Spleen (tissue), 7 donors: Measurements from ENCODE around the gene ETHE1.

Experiments
- POLR2AphosphoS5 ChIP-seq, 3 donors: sonication (generic); formaldehyde crosslinking; IDR thresholded peaks; one replicate each; pipeline ENCODE4 v1.5.1; 2017; ENCODE audit warnings: antibody characterized with exemption in 3 of 3
- TF ChIP-seq, protein P1 (sequence below), 11 experiments: fragments of 200-600 bp in 7 of 11; fragments of 450-650 bp in 4 of 11; sonication (generic) in 4 of 11; IDR thresholded peaks in 8 of 11; conservative IDR thresholded peaks in 3 of 11; 1 replicate in 7 of 11; 2 replicates in 4 of 11; pipeline versions ENCODE4 v1.4.0 to v1.8.0; 2016 to 2021; ENCODE audit warnings: antibody characterized with exemption in 11 of 11, inconsistent platforms in 4 of 11, mild to moderate bottlenecking in 1 of 11
- donor health status: DM: no; HTN: no; CAD: no; lungs with moderate emphysema.
- donor health status: DM: no; HTN: no; CAD: no.
- donor health status: DM: no; HTN: no; CAD: no.

DNA sequence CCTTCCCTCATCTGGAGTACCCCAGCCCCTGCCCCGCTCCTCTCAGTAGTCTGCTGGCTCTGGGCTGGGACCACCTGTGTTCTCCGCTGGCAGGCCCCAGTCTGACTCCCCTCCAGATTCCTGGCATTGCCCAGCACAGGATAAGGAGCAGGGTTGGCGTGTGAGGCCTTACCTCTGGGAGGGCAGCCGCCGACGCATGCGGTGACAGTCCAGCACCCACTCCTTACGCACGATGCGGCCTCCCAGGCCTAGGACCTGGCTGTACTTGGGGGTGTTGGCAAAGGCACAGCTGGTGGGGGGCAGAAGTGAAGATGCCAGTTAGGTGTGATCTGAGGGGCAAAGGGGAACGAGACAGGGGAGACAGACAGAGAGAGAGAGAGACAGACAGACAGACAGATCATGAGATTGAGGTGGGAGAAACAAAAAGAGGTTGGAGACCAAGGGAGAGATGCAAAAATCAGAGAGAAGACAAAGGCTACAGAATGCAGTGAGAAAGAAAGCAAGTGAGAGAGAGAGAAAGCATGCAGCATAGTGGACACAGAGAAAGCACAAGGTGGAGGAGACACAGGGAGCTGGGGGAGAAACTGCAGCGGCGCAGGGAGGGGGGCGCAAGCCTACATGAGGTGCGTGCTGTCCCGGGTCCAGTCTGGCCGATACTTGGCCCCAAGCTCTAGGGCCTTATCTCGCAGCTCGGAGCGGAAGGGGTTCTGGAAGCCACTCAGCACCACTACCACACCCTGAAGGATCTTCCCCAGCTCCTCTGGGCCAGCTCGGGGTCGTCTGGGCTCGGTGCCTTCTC lies 24.6 kb upstream of the ETHE1 start:
- TF ChIP-seq, protein P1, sequence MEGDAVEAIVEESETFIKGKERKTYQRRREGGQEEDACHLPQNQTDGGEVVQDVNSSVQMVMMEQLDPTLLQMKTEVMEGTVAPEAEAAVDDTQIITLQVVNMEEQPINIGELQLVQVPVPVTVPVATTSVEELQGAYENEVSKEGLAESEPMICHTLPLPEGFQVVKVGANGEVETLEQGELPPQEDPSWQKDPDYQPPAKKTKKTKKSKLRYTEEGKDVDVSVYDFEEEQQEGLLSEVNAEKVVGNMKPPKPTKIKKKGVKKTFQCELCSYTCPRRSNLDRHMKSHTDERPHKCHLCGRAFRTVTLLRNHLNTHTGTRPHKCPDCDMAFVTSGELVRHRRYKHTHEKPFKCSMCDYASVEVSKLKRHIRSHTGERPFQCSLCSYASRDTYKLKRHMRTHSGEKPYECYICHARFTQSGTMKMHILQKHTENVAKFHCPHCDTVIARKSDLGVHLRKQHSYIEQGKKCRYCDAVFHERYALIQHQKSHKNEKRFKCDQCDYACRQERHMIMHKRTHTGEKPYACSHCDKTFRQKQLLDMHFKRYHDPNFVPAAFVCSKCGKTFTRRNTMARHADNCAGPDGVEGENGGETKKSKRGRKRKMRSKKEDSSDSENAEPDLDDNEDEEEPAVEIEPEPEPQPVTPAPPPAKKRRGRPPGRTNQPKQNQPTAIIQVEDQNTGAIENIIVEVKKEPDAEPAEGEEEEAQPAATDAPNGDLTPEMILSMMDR (IDR thresholded peaks at IDR 0.05 in 8 of 11, conservative IDR thresholded peaks at IDR 0.05 in 3 of 11): no peak
- TF ChIP-seq POLR2AphosphoS5 (IDR thresholded peaks at IDR 0.05): no peak
